Muscle layer of duodenum (tissue), 2 donors: Measurements from ENCODE around the gene ZIC1.

Experiments used
- H3K27ac ChIP-seq: one replicate; pipeline ENCODE4 v1.7.0; 2013; ENCODE audit warnings: mild to moderate bottlenecking, low read length
- H3K27me3 ChIP-seq: one replicate; pipeline ENCODE4 v1.7.0; 2013; ENCODE audit warnings: low read depth, mild to moderate bottlenecking, control low read depth, low read length
- H3K36me3 ChIP-seq, 2 donors: one replicate each; pipeline ENCODE4 v1.7.0; 2013; ENCODE audit warnings: low read length in 2 of 2, control low read depth in 1 of 2, mild to moderate bottlenecking in 1 of 2; ENCODE audit not compliant: insufficient read depth in 2 of 2, control insufficient read depth in 1 of 2
- H3K4me1 ChIP-seq, 2 donors: one replicate each; pipeline ENCODE4 v1.7.0; 2013; ENCODE audit warnings: low read length in 2 of 2, mild to moderate bottlenecking in 2 of 2, control low read depth in 1 of 2, moderate library complexity in 1 of 2; ENCODE audit not compliant: insufficient read depth in 2 of 2, control insufficient read depth in 1 of 2
- H3K4me3 ChIP-seq, 2 donors: one replicate each; pipeline ENCODE4 v1.7.0; 2013; ENCODE audit warnings: low read length in 2 of 2, low read depth in 1 of 2, mild to moderate bottlenecking in 1 of 2
- H3K9me3 ChIP-seq, 2 donors: one replicate each; pipeline ENCODE4 v1.7.0; 2013; ENCODE audit warnings: low read length in 2 of 2, control low read depth in 1 of 2, mild to moderate bottlenecking in 1 of 2; ENCODE audit not compliant: control insufficient read depth in 1 of 2
- donor health status: healthy.

ZIC1 gene

GRCh38 chr3:147407114-147407497 is 2.1 kb upstream of the ZIC1 start:
- Histone ChIP-seq H3K27me3 (peaks cover 76% of the 10 kb centered on the region), H3K27ac (no peak overlapping the region), H3K4me3 (no peak overlapping the region), H3K4me1 (peaks cover 5 to 41% of the 10 kb centered on the region in 2 donors), H3K36me3 (no peaks in the 10 kb centered on the region), H3K9me3 (peaks cover 0 to 7% of the 10 kb centered on the region in 2 donors)

GRCh38 chr3:147407498-147408187 is 1.5 kb upstream of the ZIC1 start:
- Histone ChIP-seq H3K4me1 (peaks cover 5 to 44% of the 10 kb centered on the region in 2 donors), H3K27ac (no peak overlapping the region), H3K27me3 (peaks cover 81% of the 10 kb centered on the region), H3K36me3 (no peaks in the 10 kb centered on the region), H3K9me3 (peaks cover 3 to 7% of the 10 kb centered on the region in 2 donors), H3K4me3 (no peak overlapping the region)

GRCh38 chr3:147408188-147409100 is 721 bp upstream of the ZIC1 start:
- no peak overlapping the region for H3K27ac ChIP-seq

GRCh38 chr3:147410116-147410525 is 956 bp downstream of the ZIC1 start:
- no peaks in the 10 kb centered on the region for H3K36me3 ChIP-seq
- peaks cover 87% of the 10 kb centered on the region for H3K27me3 ChIP-seq
- H3K9me3 ChIP-seq: peaks cover 5 to 7% of the 10 kb centered on the region in 2 donors
- peaks cover 5 to 48% of the 10 kb centered on the region in 2 donors for H3K4me1 ChIP-seq
- H3K4me3 ChIP-seq: peak overlapping the region; percentile 46 to 56
- H3K27ac ChIP-seq: no peak overlapping the region

More at GRCh38 chr3:147408188-147409100, 721 bp upstream of the ZIC1 start:
- Histone ChIP-seq H3K4me3 (no peak overlapping the region), H3K9me3 (peaks cover 3 to 7% of the 10 kb centered on the region in 2 donors), H3K36me3 (no peaks in the 10 kb centered on the region), H3K4me1 (peaks cover 5 to 50% of the 10 kb centered on the region in 2 donors), H3K27me3 (peaks cover 86% of the 10 kb centered on the region)

GRCh38 chr3:147410526-147411237 is 1.5 kb downstream of the ZIC1 start:
- H3K36me3 ChIP-seq: no peaks in the 10 kb centered on the region
- peaks cover 5 to 45% of the 10 kb centered on the region in 2 donors for H3K4me1 ChIP-seq
- peak overlapping the region; percentile 46 to 56 for H3K4me3 ChIP-seq
- H3K9me3 ChIP-seq: peaks cover 7 to 8% of the 10 kb centered on the region in 2 donors
- H3K27ac ChIP-seq: no peak overlapping the region
- H3K27me3 ChIP-seq: peaks cover 87% of the 10 kb centered on the region

GRCh38 chr3:147411238-147411814 is 2.2 kb downstream of the ZIC1 start:
- no peaks in the 10 kb centered on the region for H3K36me3 ChIP-seq
- H3K4me1 ChIP-seq: peaks cover 5 to 45% of the 10 kb centered on the region in 2 donors
- H3K27me3 ChIP-seq: peaks cover 86% of the 10 kb centered on the region
- peak overlapping the region; percentile 46 to 56 for H3K4me3 ChIP-seq
- no peak overlapping the region for H3K27ac ChIP-seq
- H3K9me3 ChIP-seq: peaks cover 7 to 8% of the 10 kb centered on the region in 2 donors

GRCh38 chr3:147411815-147412241 is 2.7 kb downstream of the ZIC1 start:
- H3K4me3 ChIP-seq: no peak overlapping the region
- H3K27ac ChIP-seq: no peak overlapping the region
- H3K9me3 ChIP-seq: peaks cover 7 to 8% of the 10 kb centered on the region in 2 donors
- peaks cover 80% of the 10 kb centered on the region for H3K27me3 ChIP-seq
- H3K4me1 ChIP-seq: peaks cover 5 to 45% of the 10 kb centered on the region in 2 donors
- H3K36me3 ChIP-seq: no peaks in the 10 kb centered on the region

- Histone ChIP-seq H3K4me1 (peaks cover 5 to 45% of the 10 kb centered on the region in 2 donors), H3K36me3 (no peaks in the 10 kb centered on the region), H3K4me3 (no peak overlapping the region), H3K27ac (no peak overlapping the region), H3K27me3 (peaks cover 75% of the 10 kb centered on the region), H3K9me3 (peaks cover 7 to 8% of the 10 kb centered on the region in 2 donors)
These were observed 3.2 kb downstream of the ZIC1 start for GRCh38 chr3:147412261-147412916.

- Histone ChIP-seq H3K27ac (no peak overlapping the region), H3K4me3 (peak overlapping the region; percentile 45 to 57)
These were observed 3.9 kb downstream of the ZIC1 start for GRCh38 chr3:147412917-147413685.

More at GRCh38 chr3:147412917-147413685, 3.9 kb downstream of the ZIC1 start:
- Histone ChIP-seq H3K27me3 (peaks cover 69% of the 10 kb centered on the region), H3K36me3 (no peaks in the 10 kb centered on the region), H3K9me3 (peaks cover 4 to 8% of the 10 kb centered on the region in 2 donors), H3K4me1 (peaks cover 5 to 45% of the 10 kb centered on the region in 2 donors)
